Coronary artery (tissue), 2 donors: ENCODE measurements around the gene TUBB8B.
"Not testable (repeated sequence)": the region's sequence is repeated elsewhere in the genome, so short reads cannot be mapped to it uniquely, and the experiment has no call there.

Experiments
- DNase-seq: peaks from one replicate; pipeline ENCODE4 v3.0.0-alpha.2; 2017; ENCODE audit warnings: low spot score
- H3K27ac ChIP-seq, 2 donors: fragments of 200-600 bp; sonication (generic); one replicate each; pipeline ENCODE4 v1.5.1; 2016 to 2019
- H3K4me3 ChIP-seq: fragments of 200-600 bp; sonication (generic); 2 replicates; pipeline ENCODE4 v1.5.1; 2016; ENCODE audit warnings: mild to moderate bottlenecking, moderate library complexity

The TUBB8B gene

DNA sequence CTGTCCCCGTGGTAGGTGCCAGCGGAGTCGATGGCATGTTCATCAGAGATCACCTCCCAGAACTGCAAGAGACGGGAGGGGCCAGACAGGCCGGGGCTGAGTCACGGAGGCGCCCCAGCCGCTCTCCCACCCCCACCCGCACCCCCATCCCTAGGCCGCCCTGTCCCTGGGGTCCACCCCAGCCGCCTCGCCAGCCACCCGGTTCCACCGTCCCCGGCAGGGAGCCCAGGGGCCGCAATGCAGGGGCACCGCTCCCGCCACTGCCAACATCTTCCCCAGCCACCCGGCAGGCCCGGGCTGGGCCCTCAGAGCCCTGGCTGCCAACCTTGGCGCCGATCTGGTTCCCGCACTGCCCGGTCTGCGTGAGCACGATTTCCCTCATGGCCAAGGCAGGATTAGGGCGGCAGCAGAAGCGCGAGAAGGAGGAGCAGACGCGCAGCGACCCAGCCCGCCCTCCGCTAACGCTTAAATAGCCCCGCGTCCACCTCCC lies at the start of gene TUBB8B:
TSS of gene TUBB8B (minus strand) at position 440 of the 490 bp plus-strand sequence. CDS start at position 382, 58 bp downstream.
- DNase-seq, H3K27ac ChIP-seq, H3K4me3 ChIP-seq: not testable (repeated sequence)

DNA sequence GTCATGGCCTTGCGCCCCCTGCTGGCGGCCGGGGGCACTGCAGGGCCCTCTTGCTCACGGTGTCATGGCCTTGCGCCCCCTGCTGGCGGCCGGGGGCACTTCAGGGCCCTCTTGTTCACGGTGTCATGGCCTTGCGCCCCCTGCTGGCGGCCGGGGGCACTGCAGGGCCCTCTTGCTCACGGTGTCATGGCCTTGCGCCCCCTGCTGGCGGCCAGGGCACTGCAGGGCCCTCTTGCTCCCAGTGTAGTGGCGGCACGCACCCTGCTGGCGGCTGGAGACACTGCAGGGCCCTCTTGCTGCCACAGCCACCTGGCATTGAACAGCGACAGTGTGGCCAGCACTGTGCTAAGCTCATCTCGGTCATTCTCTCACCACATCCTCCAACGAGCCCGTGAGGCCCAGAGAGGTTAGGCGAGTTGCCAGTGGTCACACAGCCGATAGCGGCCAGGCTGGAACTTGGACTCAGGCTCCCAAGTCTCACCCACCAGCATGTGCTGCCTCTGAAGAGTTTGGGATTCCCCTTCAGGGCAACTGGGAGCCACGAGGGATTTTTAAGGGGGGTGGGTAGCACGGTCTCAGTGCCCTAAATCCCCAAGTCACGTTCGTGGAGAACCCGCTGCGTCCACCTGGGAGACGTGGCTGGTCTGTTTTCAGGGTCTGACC lies 48.0 kb upstream of the TUBB8B start:
- H3K4me3 ChIP-seq, DNase-seq, H3K27ac ChIP-seq: not testable (repeated sequence)

DNA sequence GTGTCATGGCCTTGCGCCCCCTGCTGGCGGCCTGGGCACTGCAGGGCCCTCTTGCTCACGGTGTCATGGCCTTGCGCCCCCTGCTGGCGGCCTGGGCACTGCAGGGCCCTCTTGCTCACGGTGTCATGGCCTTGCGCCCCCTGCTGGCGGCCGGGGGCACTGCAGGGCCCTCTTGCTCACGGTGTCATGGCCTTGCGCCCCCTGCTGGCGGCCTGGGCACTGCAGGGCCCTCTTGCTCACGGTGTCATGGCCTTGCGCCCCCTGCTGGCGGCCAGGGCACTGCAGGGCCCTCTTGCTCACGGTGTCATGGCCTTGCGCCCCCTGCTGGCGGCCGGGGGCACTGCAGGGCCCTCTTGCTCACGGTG lies 47.3 kb upstream of the TUBB8B start:
- H3K27ac ChIP-seq, DNase-seq, H3K4me3 ChIP-seq: not testable (repeated sequence)

DNA sequence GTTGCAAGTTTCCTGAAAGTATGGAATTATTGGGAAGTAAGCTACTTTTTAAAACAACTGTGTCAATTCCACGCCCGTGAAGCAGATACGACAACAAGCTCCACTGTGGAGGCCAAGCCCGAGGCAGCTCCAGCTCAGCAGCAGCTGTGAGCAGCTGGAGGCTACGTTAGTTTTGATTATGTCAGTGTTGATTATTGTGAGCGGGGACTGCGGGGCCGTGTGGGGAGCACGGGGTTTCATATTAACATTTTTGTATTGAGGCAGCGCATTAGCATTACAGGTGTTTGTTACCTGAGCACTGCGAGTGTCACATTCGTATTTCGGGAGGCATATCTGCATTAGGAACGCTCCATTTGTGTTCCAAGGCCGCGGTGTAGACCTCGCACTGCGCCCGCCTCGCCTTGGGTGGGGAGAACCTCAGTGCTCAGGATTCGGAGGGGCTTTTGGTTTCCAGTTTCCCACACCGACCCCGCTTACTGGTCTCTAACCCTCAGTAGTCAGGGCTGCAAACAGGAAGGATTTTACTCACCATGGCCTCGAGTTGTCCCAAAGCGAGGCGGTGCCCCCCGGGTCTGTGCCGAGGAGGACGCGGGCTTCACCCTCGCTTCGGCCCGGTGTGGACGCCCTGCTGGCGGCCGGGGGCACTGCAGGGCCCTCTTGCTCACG lies 46.8 kb upstream of the TUBB8B start:
- DNase-seq, H3K4me3 ChIP-seq, H3K27ac ChIP-seq: not testable (repeated sequence)

DNA sequence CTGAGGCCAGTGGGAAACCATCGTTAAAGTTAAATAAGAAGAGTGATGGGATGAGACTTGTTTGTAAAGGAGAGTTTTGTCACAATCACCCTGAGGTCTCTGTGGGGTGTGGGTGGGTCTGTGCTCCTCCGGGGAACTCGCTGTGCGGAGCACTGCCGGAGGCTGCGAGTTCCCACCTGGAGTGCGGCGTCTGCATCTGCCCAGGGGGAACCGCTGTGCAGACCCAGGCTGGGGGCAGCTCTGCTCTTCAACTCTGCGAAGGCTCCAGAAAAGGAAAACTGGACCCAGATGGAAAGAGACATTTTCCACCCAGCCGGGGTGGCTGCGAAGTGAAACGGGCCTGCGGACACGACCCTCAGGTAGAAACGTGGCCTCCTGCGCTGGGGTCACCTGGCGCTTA lies 46.2 kb upstream of the TUBB8B start:
- not testable (repeated sequence) for H3K4me3 ChIP-seq, DNase-seq, H3K27ac ChIP-seq

DNA sequence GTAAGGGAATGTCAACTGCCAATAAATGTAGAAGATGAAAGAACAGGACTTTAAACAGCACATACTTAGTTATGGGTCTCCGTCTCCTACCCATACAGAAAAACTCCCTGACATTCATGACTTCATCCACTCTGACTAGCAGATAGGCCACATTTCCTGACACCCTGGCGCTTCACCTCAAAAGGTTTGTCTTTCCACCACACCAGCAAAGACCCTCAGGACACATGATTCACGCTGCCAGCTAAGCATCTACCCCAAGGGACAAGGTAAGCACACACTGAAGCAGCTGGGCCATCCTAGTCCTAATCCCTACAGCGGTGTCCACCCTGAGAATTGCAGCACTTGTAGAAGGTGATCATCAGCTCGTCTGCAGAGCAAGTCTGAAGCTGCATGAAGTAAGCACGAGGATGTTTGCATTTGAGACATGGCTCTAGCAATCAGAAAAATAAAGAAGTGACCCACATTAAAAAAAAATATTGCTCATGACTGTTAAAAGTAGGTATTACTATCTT lies 44.5 kb upstream of the TUBB8B start:
- H3K27ac ChIP-seq, H3K4me3 ChIP-seq, DNase-seq: not testable (repeated sequence)

DNA sequence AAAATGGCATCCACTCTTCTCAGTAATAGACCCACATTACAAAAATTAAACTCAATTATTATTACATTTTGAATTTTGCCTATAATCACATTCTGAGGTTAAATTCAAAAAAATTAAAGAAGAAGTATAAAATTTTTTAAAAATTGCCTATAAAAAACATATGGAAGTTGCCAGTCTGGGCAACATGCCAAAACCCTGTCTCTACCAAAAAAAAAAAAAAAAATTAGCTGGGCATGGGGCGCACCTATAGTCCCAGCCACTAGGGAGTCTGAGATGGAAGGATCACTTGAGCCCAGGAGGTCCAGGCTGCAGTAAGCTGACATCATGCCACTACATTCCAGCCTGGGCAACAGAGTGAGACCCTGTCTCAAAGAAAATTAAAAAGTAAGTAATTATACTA lies 42.1 kb upstream of the TUBB8B start:
- H3K4me3 ChIP-seq, H3K27ac ChIP-seq, DNase-seq: not testable (repeated sequence)

DNA sequence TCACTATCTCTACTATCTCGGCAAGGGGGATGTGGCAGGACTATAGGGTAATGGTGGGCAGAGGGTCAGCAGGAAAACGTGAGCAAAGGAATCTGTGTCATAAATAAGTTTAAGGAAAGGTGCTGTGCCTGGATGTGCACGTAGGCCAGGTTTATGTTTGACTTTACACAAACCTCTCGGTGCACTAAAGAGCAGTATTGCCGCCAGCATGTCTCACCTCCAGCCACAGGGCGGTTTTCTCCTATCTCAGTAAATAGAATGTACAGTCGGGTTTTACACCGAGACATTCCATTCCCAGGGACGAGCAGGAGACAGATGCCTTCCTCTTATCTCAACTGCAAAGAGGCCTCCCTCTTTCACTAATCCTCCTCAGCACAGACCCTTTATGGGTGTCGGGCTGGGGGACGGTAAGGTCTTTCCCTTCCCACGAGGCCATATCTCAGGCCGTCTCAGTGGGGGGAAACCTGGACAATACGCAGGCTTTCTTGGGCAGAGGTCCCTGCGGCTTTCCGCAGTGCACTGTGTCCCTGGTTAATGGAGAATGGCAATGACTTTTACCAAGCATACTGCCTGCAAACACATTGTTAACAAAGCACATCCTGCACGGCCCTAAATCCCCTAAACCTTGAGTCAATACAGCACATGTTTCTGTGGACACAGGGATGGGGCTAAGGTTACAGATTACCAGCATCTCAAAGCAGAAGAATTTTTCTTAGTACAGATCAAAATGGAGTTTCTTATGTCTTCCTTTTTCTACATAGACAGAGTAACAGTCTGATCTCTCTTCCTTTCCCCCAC lies 41.2 kb upstream of the TUBB8B start:
- H3K27ac ChIP-seq, DNase-seq: not testable (repeated sequence)

DNA sequence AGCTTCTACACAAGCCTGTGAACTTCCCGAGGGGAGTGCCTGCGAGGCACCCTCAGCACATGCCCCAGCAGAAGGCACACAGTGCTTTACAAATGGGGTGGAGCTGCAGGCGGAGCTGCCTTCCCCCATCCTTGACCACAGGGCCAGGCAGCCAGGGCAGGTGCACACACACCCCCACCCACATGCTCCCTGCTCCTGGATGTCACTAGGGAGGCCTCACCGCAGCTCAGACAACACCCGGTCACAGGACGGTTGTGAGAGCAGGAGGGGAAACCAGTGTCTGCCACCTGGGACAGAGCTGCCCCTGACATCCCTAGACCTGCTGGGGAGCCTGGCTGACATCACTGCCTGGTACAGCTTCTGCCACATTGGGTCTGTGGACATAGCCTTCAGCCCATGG lies 39.7 kb upstream of the TUBB8B start:
- H3K4me3 ChIP-seq, H3K27ac ChIP-seq, DNase-seq: not testable (repeated sequence)

More for the DNA sequence above, 41.2 kb upstream of the TUBB8B start:
- H3K4me3 ChIP-seq = not testable (repeated sequence)

DNA sequence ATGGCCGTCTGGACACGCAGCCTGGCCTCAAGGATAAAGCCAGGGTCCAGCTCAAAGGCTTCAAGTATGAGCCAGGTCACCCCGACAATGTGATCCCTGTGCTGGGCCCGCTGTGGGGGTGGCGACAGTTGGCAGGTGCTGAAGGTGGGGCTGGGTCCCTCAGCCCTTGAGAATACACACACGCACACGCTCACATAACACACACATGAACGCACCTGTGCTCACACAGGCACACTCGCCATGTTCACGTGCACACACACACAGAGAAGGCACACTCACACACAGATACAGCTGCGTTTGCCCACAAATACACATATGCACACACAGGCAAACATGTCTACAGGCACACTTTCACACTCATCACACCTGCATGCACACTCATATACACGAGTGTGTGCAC lies 35.4 kb upstream of the TUBB8B start:
- not testable (repeated sequence) for DNase-seq, H3K4me3 ChIP-seq, H3K27ac ChIP-seq

DNA sequence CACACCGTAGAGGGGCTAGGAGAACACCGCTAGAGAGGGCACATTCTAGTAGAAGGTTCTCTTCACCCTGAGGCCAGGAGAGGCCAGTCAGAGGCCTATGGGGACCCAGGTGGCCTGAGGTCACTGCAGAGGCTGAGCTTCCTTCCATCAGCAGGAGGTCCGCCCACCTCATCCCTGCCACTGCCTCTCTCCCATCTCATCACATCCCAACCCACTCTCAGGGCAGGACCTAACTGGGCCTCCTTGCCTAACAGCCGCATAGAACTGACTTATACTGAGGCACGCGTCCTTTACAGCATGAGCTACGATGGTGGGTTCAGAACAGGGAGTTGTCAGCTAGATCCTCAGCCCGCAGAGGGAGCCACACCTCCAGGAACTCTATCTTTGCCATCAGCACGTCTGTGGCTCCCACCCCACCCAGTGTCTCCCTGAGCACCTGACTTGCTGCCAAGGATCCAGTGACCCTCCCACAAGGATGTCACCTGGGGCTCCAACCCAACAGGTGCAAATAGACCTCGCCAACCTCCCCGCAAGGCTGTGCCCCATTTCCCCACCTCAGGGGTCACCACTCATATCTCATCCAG lies 33.3 kb upstream of the TUBB8B start:
- DNase-seq, H3K4me3 ChIP-seq, H3K27ac ChIP-seq: not testable (repeated sequence)

DNA sequence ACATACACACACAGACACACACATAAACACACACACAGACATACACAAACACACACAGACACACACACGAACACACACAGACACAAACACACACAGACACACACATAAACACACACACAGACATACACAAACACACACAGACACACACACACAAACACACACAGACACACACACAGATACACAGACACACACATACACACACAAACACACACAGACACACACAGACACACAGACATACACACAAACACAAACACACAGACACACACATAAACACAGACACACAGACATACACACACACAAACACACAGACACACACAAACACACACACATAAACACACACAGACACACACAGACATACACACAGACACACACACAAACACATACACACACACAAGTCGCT lies 31.5 kb upstream of the TUBB8B start:
- H3K27ac ChIP-seq, H3K4me3 ChIP-seq, DNase-seq: not testable (repeated sequence)

DNA sequence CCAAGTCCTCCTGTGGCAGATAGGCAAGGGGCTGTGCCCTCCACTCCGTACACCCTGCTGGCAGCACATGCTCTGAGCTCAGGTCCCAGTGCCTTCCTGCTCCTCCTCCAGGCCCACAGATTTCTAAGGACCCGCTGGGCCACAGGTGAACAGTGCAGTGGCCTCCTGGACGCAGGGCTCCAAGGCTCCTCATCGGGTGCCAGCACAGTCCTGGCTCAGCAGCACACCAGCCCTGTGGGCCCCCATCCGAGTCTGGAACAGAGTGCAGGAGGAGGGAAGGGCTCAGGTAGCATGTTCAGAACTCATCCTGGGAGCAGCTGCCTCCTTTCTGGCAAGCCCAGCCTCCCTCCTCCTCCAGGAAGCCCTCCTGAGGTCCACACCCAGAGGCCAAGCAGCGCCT lies 30.8 kb upstream of the TUBB8B start:
- not testable (repeated sequence) for H3K27ac ChIP-seq, H3K4me3 ChIP-seq, DNase-seq

DNA sequence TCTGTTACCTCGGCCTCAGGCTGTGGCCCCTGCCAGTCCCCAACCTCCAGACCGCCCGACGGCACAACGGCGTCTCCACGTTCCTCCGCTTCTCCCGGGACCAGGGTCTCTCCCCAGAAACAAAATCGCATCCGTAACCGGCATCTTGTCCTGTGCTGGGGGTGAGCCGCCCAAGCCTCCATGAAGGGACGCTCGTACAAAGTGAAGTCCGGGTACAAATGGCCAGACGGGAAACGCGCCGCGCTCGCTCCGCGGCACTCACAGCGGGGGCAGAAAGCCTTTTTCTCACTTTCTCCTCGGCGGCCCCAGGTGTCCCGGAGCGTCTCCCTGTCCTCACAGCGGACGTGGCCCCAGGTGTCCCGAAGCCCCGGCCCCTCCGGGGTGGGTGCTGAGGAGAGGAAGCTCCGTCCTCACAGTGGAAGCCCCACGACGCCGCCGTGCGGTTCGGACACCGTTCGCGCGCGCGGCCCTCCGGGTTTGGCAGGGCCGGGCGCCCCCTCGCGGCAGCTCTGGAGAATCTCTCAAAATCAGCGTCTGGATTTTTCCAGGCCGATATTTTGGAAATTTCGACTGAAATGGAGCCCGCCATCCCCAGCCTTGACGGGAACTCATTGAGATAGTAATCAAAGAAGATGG lies 26.2 kb upstream of the TUBB8B start:
- H3K4me3 ChIP-seq, DNase-seq, H3K27ac ChIP-seq: not testable (repeated sequence)

DNA sequence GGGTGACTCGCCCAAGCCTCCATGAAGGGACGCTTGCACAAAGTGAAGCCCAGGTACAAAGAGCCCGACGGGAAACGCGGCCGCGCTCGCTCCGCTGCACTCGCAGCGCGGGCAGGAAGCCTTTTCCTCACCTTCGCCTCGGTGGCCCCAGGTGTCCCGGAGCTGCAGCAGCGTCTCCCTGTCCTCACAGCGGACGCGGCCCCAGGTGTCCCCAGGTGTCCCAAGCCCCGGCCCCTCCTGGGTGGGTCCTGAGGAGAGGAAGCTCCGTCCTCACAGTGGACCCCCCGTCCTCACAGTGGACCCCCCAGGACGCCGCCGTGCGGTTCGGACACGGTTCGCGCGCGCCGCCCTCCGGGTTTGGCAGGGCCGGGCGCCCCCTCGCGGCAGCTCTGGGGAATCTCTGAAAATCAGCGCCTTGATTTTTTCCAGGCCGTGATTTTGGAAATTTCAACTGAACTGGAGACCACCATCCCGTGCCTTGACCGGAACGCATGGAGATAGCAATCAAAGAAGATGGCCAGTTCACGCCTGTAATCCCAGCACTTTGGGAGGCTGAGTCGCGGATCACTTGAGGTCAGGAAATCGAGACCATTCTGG lies 23.9 kb upstream of the TUBB8B start:
- H3K27ac ChIP-seq, H3K4me3 ChIP-seq, DNase-seq: not testable (repeated sequence)

DNA sequence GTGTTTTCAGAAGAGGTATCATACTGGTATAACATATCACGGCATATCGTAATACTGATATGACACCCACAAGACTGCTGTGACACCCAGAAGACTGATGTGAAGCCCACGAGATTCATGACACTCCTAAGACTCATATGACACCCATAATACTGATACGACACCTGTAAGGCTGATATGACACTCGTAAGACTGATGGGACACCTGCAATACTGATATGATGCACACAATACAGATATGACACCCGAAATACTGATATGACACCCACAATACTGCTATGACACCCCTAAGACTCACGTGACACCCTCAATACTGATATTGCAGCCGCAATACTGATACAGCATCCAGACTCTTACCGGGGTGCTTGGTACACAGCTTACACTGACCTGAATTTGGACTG lies 18.3 kb upstream of the TUBB8B start:
- not testable (repeated sequence) for H3K4me3 ChIP-seq, H3K27ac ChIP-seq, DNase-seq

DNA sequence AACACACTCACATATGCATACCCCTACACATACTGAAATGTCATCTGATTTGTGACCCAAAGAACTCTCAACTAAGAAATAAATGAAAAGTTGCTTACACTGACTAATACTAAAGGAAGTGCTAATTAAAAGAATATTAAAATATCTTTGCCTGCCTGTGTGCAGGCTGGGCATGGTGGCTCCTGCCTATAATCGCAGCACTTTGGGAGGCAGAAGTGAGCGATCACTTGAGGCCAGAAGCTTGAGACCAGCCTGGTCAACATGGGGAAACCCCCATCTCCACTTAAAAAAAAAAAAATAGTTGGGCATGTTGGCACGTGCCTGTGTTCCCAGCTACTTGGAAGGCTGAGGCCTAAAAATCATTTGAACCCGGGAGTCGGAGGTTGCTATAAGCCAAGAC lies 14.9 kb upstream of the TUBB8B start:
- DNase-seq, H3K4me3 ChIP-seq, H3K27ac ChIP-seq: not testable (repeated sequence)

DNA sequence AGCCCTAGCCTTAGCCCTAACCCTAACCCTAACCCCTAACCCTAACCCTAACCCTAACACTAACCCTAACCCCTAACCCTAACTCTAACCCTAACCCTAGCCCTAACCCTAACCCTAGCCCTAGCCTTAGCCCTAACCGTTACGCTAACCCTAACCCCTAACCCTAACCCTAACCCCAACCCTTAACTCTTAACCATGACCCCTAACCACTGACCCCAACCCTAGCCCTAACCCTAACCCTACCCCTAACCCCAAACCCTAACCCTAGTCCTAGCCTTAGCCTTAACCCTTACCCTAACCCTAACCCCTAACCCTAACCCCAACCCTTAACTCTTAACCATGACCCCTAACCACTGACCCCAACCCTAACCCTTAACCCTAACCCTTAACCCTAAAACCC lies 14.2 kb upstream of the TUBB8B start:
- not testable (repeated sequence) for H3K4me3 ChIP-seq, DNase-seq, H3K27ac ChIP-seq
